GM18861 (cell line): ENCODE measurements around the gene ZNF135.

Experiments
- ATAC-seq: cut with Tn5 transposase; IDR thresholded peaks from one replicate; pipeline ENCODE4 v1.9.1; 2021; ENCODE audit not compliant: unreplicated experiment

The ZNF135 gene

GRCh38 chr19:58045411-58046050, 13.6 kb upstream of the ZNF135 start:
- ATAC-seq: no peak

- ATAC-seq: no peak
Observed at GRCh38 chr19:58046856-58047255, 12.2 kb upstream of the ZNF135 start.

- no peak for ATAC-seq
Observed at GRCh38 chr19:58047672-58048071, 11.4 kb upstream of the ZNF135 start.

- ATAC-seq: no peak
Observed at GRCh38 chr19:58052256-58052655, 6.8 kb upstream of the ZNF135 start.

GRCh38 chr19:58053480-58054156, 5.5 kb upstream of the ZNF135 start:
- no peak for ATAC-seq

GRCh38 chr19:58054901-58055874, 3.9 kb upstream of the ZNF135 start:
- no peak for ATAC-seq

- ATAC-seq: no peak
Observed at GRCh38 chr19:58056261-58056660, 2.8 kb upstream of the ZNF135 start.

GRCh38 chr19:58056861-58057260, 2.2 kb upstream of the ZNF135 start:
- no peak for ATAC-seq

GRCh38 chr19:58058467-58058866, 615 bp upstream of the ZNF135 start:
- no peak for ATAC-seq

GRCh38 chr19:58059671-58060078, 593 bp downstream of the ZNF135 start:
- ATAC-seq: no peak

GRCh38 chr19:58060231-58060630, 1.1 kb downstream of the ZNF135 start:
- no peak for ATAC-seq

- no peak for ATAC-seq
Observed at GRCh38 chr19:58063712-58064111, 4.6 kb downstream of the ZNF135 start.

GRCh38 chr19:58067240-58067912, 8.3 kb downstream of the ZNF135 start:
- no peak for ATAC-seq

GRCh38 chr19:58079792-58080191, 20.7 kb downstream of the ZNF135 start:
- ATAC-seq: no peak

GRCh38 chr19:58083021-58083420, 23.9 kb downstream of the ZNF135 start:
- ATAC-seq: no peak

- no peak for ATAC-seq
Observed at GRCh38 chr19:58084596-58085347, 25.7 kb downstream of the ZNF135 start.

- ATAC-seq: no peak
Observed at GRCh38 chr19:58085348-58085875, 26.3 kb downstream of the ZNF135 start.

GRCh38 chr19:58086825-58087710, 28.0 kb downstream of the ZNF135 start:
- no peak for ATAC-seq

- ATAC-seq: no peak
Observed at GRCh38 chr19:58088521-58089052, 29.5 kb downstream of the ZNF135 start.
